Measurements from ENCODE around the gene KCNA1. TPM values are rescaled to one million over a fixed set of nuclear protein-coding genes. Genes with fewer than 3 reads are reported as not detected.
"Not testable (repeated sequence)": the region's sequence is repeated elsewhere in the genome, so short reads cannot be mapped to it uniquely, and the experiment has no call there.

The KCNA1 gene
- total and polyA plus RNA-seq, 2 experiments from 2014 or later = 0.18 TPM; not detected in 1

DNA sequence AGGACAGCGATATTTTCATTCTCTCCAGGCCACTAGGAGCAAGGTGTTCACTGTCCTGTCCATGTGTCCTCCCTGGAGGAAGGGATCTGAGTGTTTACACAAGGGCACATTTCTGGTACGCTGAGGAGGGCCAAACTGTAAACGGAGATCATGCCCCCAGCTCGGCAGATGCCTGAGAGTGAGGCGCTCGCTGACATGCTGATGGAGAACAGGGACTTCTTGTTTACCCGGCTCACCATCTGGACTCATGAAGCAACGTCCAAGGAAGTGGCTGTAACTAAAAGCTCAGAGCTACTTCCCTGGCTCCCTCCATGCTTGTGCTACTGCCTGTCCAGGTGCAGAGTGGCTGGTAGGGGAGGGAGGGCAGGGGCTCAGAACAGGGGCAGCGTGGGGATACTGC is 43.4 kb upstream of the KCNA1 start:
- Histone ChIP-seq H3K9me3 (ENCODE audit: low read depth) (no peaks in the 10 kb centered on the region), H3K36me3 (no peaks in the 10 kb centered on the region), H3K4me1 (ENCODE audit: low read depth) (peaks cover 3% of the 10 kb centered on the region), H3K27me3 (peaks cover 33% of the 10 kb centered on the region), H3K27ac (no peak overlapping the region), H3K4me3 (no peak overlapping the region)
- TF ChIP-seq, protein P1, sequence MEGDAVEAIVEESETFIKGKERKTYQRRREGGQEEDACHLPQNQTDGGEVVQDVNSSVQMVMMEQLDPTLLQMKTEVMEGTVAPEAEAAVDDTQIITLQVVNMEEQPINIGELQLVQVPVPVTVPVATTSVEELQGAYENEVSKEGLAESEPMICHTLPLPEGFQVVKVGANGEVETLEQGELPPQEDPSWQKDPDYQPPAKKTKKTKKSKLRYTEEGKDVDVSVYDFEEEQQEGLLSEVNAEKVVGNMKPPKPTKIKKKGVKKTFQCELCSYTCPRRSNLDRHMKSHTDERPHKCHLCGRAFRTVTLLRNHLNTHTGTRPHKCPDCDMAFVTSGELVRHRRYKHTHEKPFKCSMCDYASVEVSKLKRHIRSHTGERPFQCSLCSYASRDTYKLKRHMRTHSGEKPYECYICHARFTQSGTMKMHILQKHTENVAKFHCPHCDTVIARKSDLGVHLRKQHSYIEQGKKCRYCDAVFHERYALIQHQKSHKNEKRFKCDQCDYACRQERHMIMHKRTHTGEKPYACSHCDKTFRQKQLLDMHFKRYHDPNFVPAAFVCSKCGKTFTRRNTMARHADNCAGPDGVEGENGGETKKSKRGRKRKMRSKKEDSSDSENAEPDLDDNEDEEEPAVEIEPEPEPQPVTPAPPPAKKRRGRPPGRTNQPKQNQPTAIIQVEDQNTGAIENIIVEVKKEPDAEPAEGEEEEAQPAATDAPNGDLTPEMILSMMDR (IDR thresholded peaks at IDR 0.05; ENCODE audit: low read depth, low read length) = no peak
- no peak for DNase-seq (ENCODE audit: low read depth in 1 of 2, low spot score in 1 of 2)

DNA sequence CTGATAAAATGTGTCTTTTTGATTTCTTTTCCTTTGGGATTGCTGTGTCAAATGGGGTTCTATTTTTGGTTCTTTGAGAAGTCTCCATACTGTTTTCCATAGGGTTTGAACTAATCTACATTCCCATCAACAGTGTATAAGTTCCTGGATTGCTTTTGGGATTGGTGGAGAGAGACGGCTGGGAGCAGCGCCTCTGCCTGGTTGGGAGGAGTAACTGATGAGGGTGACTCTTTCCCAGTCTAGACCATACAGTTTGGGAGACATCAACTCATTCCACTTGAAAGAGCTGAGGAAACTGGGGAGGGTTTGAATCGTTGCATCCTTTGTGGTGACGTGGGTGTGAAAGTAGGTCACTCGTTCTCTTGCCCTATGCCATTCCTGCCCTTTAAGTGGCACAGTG is 42.3 kb upstream of the KCNA1 start:
- peaks cover 40% of the 10 kb centered on the region for H3K27me3 ChIP-seq
- no peak overlapping the region for H3K27ac ChIP-seq
- no peaks in the 10 kb centered on the region for H3K4me1 ChIP-seq (ENCODE audit: low read depth)
- no peaks in the 10 kb centered on the region for H3K9me3 ChIP-seq (ENCODE audit: low read depth)
- DNase-seq (ENCODE audit: low read depth in 1 of 2, low spot score in 1 of 2) = no peak
- no peaks in the 10 kb centered on the region for H3K36me3 ChIP-seq
- TF ChIP-seq, protein P1 (IDR thresholded peaks at IDR 0.05; ENCODE audit: low read depth, low read length) = no peak
- no peak overlapping the region for H3K4me3 ChIP-seq

DNA sequence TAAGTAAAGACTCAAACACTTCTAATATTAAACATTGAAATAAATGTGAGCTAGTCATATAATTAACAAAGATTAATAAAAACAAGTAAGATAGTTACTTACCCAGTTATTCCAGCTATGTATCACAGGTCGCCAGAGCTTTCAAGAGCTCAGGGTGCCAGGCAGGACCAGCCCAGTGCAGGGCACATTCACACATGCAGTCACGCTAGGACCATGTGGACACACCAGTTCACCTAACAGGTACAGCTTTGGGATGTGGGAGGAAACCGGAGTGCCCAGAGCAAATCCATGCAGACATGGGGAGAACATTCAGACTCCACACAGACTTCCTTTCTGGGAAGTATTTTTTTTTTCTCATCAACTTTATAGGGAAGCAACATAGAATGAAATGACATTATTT is 39.3 kb upstream of the KCNA1 start:
- DNase-seq (ENCODE audit: low read depth in 1 of 2, low spot score in 1 of 2) = no peak
- Histone ChIP-seq H3K36me3 (no peaks in the 10 kb centered on the region), H3K27me3 (peaks cover 31% of the 10 kb centered on the region), H3K4me1 (ENCODE audit: low read depth) (no peaks in the 10 kb centered on the region), H3K9me3 (ENCODE audit: low read depth) (no peaks in the 10 kb centered on the region), H3K4me3 (no peak overlapping the region), H3K27ac (no peak overlapping the region)
- TF ChIP-seq, protein P1 (IDR thresholded peaks at IDR 0.05; ENCODE audit: low read depth, low read length) = no peak

DNA sequence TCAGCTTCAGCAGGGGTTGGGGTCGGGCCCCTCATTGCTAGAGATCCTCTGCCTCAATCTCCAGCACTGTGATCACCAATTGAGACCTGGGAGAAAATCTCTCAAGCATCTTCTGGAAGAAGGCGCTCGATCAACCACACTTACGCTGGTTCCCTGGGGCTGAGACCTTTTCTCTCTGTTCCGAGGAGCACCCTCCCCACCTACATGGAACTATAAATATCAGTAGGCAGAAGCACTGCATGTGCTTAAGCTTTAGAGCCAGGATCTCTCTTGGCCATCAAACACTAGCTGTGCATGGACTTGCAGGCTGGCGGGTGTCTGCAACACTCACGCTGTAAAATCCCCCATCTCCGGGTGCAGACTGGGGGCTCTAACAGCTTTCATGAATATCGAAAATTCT is 38.2 kb upstream of the KCNA1 start:
- Histone ChIP-seq H3K9me3 (ENCODE audit: low read depth) (no peaks in the 10 kb centered on the region), H3K4me1 (ENCODE audit: low read depth) (no peaks in the 10 kb centered on the region), H3K27ac (no peak overlapping the region), H3K27me3 (peaks cover 35% of the 10 kb centered on the region), H3K4me3 (no peak overlapping the region), H3K36me3 (no peaks in the 10 kb centered on the region)
- no peak for DNase-seq (ENCODE audit: low read depth in 1 of 2, low spot score in 1 of 2)
- TF ChIP-seq, protein P1 (IDR thresholded peaks at IDR 0.05; ENCODE audit: low read depth, low read length) = no peak

DNA sequence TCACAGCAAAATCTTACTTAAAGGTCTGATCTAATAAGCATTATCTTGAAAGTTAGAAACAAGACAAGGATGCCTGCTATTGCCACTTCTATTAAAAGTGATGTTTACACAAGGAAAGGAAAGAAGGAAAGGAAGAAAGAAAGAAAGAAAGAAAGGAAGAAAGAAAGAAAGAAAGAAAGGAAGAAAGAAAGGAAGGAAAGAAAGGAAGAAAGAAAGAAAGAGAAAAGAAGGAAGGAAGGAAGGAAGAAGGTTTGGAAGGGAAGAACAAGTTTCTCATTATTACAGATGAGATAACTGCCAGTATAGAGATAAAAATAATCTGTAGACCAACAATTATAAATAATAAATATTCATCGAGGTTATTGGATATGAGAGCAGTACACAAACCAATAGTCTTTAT is 35.8 kb upstream of the KCNA1 start:
- Histone ChIP-seq H3K4me3 (no peak overlapping the region), H3K36me3 (no peaks in the 10 kb centered on the region), H3K27me3 (peaks cover 30% of the 10 kb centered on the region), H3K27ac (no peak overlapping the region), H3K4me1 (ENCODE audit: low read depth) (no peaks in the 10 kb centered on the region), H3K9me3 (ENCODE audit: low read depth) (no peaks in the 10 kb centered on the region)
- no peak for DNase-seq (ENCODE audit: low read depth in 1 of 2, low spot score in 1 of 2)
- TF ChIP-seq, protein P1 (IDR thresholded peaks at IDR 0.05; ENCODE audit: low read depth, low read length) = no peak

DNA sequence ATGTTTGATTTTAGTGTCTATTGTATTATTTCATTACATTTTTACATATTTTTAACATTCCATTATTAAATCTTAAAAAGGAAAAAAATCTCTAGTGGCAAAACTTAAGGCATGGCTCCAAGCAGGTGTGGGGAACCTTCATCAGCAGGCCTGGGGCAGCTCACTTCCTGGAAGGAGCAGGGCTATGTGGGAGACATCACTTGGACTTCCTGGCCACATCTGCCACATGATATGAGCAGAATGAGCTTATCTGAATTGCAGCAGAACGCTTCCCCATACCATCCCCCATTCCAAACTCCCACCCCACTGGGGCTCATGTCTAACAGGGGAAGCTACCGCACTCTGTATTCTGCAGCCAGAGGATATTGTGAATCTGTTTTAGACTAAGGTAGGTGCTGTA is 35.0 kb upstream of the KCNA1 start:
- Histone ChIP-seq H3K27ac (no peak overlapping the region), H3K4me3 (no peak overlapping the region), H3K9me3 (ENCODE audit: low read depth) (no peaks in the 10 kb centered on the region), H3K36me3 (no peaks in the 10 kb centered on the region), H3K27me3 (peaks cover 29% of the 10 kb centered on the region), H3K4me1 (ENCODE audit: low read depth) (no peaks in the 10 kb centered on the region)
- TF ChIP-seq, protein P1 (IDR thresholded peaks at IDR 0.05; ENCODE audit: low read depth, low read length) = no peak
- no peak for DNase-seq (ENCODE audit: low read depth in 1 of 2, low spot score in 1 of 2)

DNA sequence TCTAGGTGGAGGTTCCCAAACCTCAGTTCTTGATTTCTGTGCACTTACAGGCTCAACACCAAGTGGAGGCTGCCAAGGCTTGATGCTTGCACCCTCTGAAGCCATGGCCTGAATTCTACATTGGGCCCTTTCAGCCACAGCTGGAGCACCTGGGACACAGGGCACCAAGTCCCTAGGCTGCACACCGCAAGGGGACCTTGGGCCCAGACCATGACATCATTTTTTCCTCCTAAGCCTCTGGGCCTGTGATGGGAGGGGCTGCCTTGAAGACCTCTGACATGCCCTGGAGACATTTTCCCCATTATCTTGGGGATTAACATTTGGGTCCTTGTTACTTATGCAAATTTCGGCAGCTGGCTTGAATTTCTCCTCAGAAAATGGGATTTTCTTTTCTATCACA is 30.2 kb upstream of the KCNA1 start:
- H3K9me3 ChIP-seq (ENCODE audit: low read depth); H3K27me3 ChIP-seq; DNase-seq (ENCODE audit: low read depth in 1 of 2, low spot score in 1 of 2); H3K27ac ChIP-seq; H3K4me1 ChIP-seq (ENCODE audit: low read depth); H3K4me3 ChIP-seq; H3K36me3 ChIP-seq: not testable (repeated sequence)

Data from cardiac muscle cell (in vitro differentiated cells and primary cell).